Activated effector memory CD4-positive, alpha-beta T cell treated with Interleukin-2 at 50 U/mL for 16 hours (primary cell): ENCODE data around the gene PCGF6.

Experiments
- DNase-seq: peaks from one replicate; pipeline ENCODE4 v3.0.0-alpha.2; 2020

The PCGF6 gene

DNA sequence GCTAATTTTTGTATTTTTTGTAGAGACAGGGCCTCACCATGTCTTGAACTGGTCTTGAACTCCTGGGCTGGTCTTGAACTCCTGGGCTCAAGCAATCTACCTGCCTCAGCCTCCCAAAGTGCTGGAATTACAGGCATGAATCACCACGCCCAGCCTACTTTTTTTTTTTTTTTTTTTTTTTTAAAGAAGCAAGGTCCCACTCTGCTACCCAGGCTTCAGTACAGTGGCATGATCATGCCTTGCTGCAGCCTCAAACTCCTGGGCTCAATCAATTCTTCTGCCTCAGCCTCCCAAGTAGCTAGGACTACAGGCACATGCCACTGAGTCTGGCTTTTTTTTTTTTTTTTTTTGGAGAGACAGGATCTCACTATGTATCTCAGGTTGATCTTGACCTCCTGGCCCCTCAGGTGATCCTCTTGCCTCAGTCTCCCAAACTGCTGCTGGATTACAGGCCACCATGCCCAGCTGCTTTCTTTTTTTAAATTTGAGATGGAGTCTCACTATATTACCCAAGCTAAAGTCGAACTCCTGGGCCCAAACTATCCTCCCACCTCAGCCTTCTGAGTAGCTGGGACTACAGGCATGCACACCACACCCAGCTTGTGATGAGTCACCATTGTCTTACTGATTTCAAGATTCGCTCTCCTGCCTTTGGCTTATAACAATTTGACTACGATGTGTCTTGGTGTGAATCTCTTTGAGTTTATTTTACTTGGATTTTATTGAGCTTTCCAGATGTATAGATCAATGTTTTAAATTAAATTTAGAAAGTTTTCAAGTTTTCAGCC is 96.2 kb downstream of the PCGF6 start:
- DNase-seq = no peak

GRCh38 chr10:103254113-103254512 is 96.8 kb downstream of the PCGF6 start:
- no peak for DNase-seq
